Activated CD8-positive, alpha-beta memory T cell treated with anti-CD3 and anti-CD28 coated beads for 36 hours (primary cell): ENCODE measurements around the gene CYP27C1. TPM values are rescaled to one million over a fixed set of nuclear protein-coding genes. Genes with fewer than 3 reads are reported as not detected.

Experiments used
- CTCF ChIA-PET: fragments of 350-600 bp; sonication (Branson Sonifier 250); formaldehyde crosslinking; loops from one replicate; lab custom pipeline; 2021; ENCODE audit warnings: antibody characterized with exemption; lab: Charles Lee
- POLR2A ChIA-PET: fragments of 350-600 bp; sonication (Branson Sonifier 250); formaldehyde crosslinking; loops from one replicate; lab custom pipeline; 2021; ENCODE audit warnings: antibody characterized with exemption; lab: Charles Lee
- total RNA-seq, 2 experiments: library from RNA; stranded (reverse); gene quantifications; one replicate each; pipeline ENCODE4 v1.2.3, GENCODE V29; 2021

CYP27C1 gene
- total RNA-seq, 2 experiments from 2014 or later, result 0.08 TPM; not detected in 1

- ChIA-PET CTCF (interaction anchor here (0.6 to 1.4 kb wide), 3 partner anchors 18 to 96 kb away, joined by 3 to 4 read pairs (median 3); no protein-coding TSS in a partner anchor), POLR2A (no interaction called here)
Measured at GRCh38 chr2:127196549-127196948, 23.6 kb downstream of the CYP27C1 start.

- CTCF ChIA-PET, result no interaction called here
- POLR2A ChIA-PET, result no interaction called here
Measured at GRCh38 chr2:127195140-127196074, 24.7 kb downstream of the CYP27C1 start.

- CTCF ChIA-PET, result no interaction called here
Measured at GRCh38 chr2:127194447-127194846, 25.7 kb downstream of the CYP27C1 start.

GRCh38 chr2:127193967-127194280 lies 26.2 kb downstream of the CYP27C1 start:
- POLR2A ChIA-PET, result no interaction called here
- CTCF ChIA-PET, result no interaction called here

More at GRCh38 chr2:127194447-127194846, 25.7 kb downstream of the CYP27C1 start:
- POLR2A ChIA-PET, result no interaction called here

GRCh38 chr2:127193164-127193966 lies 26.7 kb downstream of the CYP27C1 start:
- POLR2A ChIA-PET, result no interaction called here

GRCh38 chr2:127191331-127192219 lies 28.5 kb downstream of the CYP27C1 start:
- ChIA-PET CTCF (interaction anchor here (0.7 kb wide), 1 partner anchor 110 kb away, joined by 3 read pairs; no protein-coding TSS in a partner anchor), POLR2A (no interaction called here)

More at GRCh38 chr2:127193164-127193966, 26.7 kb downstream of the CYP27C1 start:
- CTCF ChIA-PET, result no interaction called here

- ChIA-PET POLR2A (no interaction called here), CTCF (interaction anchor here (0.8 kb wide), 1 partner anchor 9 kb away, joined by 5 read pairs; no protein-coding TSS in a partner anchor)
Measured at GRCh38 chr2:127188797-127189196, 31.3 kb downstream of the CYP27C1 start.

GRCh38 chr2:127187831-127188230 lies 32.3 kb downstream of the CYP27C1 start:
- POLR2A ChIA-PET, result no interaction called here
- CTCF ChIA-PET, result interaction anchor here (0.7 kb wide), 2 partner anchors 9 to 432 kb away, joined by 3 read pairs; no protein-coding TSS in a partner anchor

- POLR2A ChIA-PET, result no interaction called here
Measured at GRCh38 chr2:127187081-127187775, 32.9 kb downstream of the CYP27C1 start.

GRCh38 chr2:127185705-127186104 lies 34.4 kb downstream of the CYP27C1 start:
- ChIA-PET CTCF (no interaction called here), POLR2A (no interaction called here)

More at GRCh38 chr2:127187081-127187775, 32.9 kb downstream of the CYP27C1 start:
- CTCF ChIA-PET, result interaction anchor here (0.6 to 0.7 kb wide), 2 partner anchors 10 to 37 kb away, joined by 3 read pairs; no protein-coding TSS in a partner anchor

- POLR2A ChIA-PET, result no interaction called here
Measured at GRCh38 chr2:127185093-127185492, 35.0 kb downstream of the CYP27C1 start.

GRCh38 chr2:127183771-127184170 lies 36.3 kb downstream of the CYP27C1 start:
- ChIA-PET POLR2A (no interaction called here), CTCF (no interaction called here)

More at GRCh38 chr2:127185093-127185492, 35.0 kb downstream of the CYP27C1 start:
- CTCF ChIA-PET, result interaction anchor here (0.8 kb wide), 1 partner anchor 9 kb away, joined by 3 read pairs; no protein-coding TSS in a partner anchor

- POLR2A ChIA-PET, result no interaction called here
- CTCF ChIA-PET, result interaction anchor here (1.0 kb wide), 1 partner anchor 98 kb away, joined by 3 read pairs; no protein-coding TSS in a partner anchor
Measured at GRCh38 chr2:127182626-127183458, 37.3 kb downstream of the CYP27C1 start.

GRCh38 chr2:127181851-127182250 lies 38.2 kb downstream of the CYP27C1 start:
- ChIA-PET POLR2A (no interaction called here), CTCF (interaction anchor here (1.0 kb wide), 1 partner anchor 97 kb away, joined by 3 read pairs; no protein-coding TSS in a partner anchor)

GRCh38 chr2:127179766-127180165 lies 40.3 kb downstream of the CYP27C1 start:
- ChIA-PET CTCF (no interaction called here), POLR2A (no interaction called here)

GRCh38 chr2:127177617-127178263 lies 42.4 kb downstream of the CYP27C1 start:
- CTCF ChIA-PET, result interaction anchor here (1.5 kb wide), 1 partner anchor 19 kb away, joined by 3 read pairs; no protein-coding TSS in a partner anchor
- POLR2A ChIA-PET, result no interaction called here
